NCI-H748 (cell line): ENCODE measurements around the gene B3GNT3.
A peak's percentile ranks its signal among the peaks of the same experiment; 100 is the strongest.
"Not testable (repeated sequence)": the region's sequence is repeated elsewhere in the genome, so short reads cannot be mapped to it uniquely, and the experiment has no call there.

ENCODE experiments used
- DNase-seq: peaks from one replicate; lab custom pipeline; 2025; ENCODE audit not compliant: unreplicated experiment; lab: John Stamatoyannopoulos, UW

B3GNT3 gene

GRCh38 chr19:17766543-17767131 is 28.3 kb upstream of the B3GNT3 start:
- DNase-seq, result peak; percentile 83

- no peak for DNase-seq
Observed at GRCh38 chr19:17767559-17767958, 27.4 kb upstream of the B3GNT3 start.

GRCh38 chr19:17770613-17771012 is 24.3 kb upstream of the B3GNT3 start:
- DNase-seq, result no peak

- no peak for DNase-seq
Observed at GRCh38 chr19:17772172-17772571, 22.8 kb upstream of the B3GNT3 start.

DNA sequence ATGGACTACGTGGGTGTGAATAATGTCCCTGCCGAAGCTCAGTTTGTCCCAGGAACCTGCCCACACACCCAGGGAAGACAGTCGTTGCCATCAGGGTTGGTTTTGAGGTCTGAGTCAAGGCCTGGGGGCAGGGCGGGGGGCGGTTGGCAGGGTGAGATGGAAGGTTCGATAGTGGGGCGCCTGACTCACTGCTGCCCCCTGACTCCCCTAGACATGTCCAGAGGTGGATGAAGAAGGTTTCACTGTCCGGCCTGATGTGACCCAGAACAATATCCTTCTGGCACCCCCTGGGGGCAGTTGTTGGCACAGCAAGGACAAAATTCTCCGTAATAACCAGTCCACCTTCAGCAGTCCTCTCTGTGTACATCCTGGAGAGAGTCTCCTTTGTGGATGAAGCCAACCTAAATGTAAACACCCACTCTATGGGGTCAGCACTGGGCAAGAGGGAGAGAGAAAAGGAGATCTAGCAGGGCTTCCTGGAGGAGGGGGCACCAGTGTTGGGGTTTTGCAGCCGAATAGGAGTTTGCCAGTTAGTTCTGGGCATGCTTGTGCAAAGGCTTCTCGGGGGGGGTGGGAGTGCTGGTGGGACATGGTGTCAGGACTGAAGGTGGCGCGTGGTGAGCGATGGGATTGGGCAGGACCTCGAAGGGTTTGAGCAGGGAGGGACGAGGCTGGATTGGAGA is 19.6 kb upstream of the B3GNT3 start:
- DNase-seq, result no peak

DNA sequence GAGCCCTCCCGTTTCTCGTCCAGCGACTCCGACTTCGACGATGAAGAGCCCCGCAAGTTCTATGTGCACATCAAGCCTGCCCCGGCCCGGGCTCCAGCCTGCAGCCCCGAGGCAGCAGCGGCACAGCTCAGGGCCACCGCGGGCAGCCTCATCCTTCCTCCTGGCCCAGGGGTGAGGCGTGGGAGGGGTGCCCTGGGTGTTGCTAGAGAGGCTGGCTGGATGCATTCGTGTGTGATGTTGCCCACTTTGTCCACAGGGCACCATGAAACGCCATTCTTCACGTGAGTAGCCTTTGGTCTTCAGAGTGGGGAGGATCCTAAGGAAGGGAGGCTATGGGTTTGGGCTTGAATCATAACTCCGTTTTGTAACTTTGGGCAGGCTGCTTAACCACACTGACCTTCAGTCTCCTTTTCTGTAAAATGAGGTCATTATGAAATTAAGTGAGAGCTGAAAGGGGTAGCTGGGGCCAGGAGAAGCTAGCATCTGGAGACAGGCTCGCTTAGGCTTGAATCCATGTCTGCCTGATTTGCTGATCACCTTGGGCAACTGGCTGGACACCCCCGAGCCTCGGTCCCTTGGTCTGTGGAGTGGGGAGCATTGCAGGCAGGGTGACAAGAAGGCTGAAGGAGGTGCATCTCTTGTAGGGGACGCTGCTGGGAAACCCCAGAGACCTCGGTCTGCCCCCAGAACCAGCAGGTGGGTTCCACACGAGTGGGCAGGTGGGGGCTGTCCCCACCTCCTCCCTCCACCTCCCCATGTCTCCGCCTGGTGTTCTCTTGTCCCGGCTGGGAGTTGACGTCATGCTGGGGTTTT is 18.7 kb upstream of the B3GNT3 start:
- DNase-seq, result no peak

- DNase-seq, result not testable (repeated sequence)
Observed at GRCh38 chr19:17777840-17778239, 17.1 kb upstream of the B3GNT3 start.

DNA sequence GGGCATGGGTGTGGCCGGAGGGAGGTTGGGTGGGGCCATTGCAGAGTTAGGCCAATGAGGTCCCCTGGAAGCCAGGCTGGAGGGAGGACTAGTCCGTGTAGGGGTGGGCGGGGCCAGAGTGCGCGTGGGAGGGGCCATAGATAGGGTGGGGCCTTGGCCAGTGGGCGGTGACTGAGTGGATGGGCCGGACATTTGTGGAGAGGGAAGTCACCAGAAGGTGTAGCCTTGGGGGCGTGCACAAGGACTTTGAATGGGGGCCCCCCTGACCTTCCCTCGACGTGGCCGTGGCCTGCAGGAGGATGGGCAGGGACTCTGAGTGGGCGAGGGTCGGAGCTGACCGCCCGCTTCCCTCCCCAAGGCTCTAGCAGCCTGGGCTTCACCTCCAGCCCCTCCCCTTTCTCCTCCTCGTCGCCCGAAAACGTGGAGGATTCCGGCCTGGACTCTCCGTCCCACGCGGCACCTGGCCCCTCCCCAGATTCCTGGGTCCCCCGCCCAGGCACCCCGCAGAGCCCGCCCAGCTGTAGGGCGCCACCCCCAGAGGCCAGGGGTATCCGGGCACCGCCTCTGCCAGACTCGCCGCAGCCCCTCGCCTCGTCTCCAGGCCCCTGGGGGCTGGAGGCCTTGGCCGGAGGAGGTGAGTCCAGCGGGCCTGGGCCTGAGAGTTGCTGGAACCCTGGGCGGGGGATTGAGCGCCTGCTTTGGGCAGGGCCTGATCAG is 16.5 kb upstream of the B3GNT3 start:
- peak; percentile 25 for DNase-seq

GRCh38 chr19:17778968-17779929 is 15.7 kb upstream of the B3GNT3 start:
- DNase-seq, result no peak

GRCh38 chr19:17780781-17781180 is 14.2 kb upstream of the B3GNT3 start:
- no peak for DNase-seq

DNA sequence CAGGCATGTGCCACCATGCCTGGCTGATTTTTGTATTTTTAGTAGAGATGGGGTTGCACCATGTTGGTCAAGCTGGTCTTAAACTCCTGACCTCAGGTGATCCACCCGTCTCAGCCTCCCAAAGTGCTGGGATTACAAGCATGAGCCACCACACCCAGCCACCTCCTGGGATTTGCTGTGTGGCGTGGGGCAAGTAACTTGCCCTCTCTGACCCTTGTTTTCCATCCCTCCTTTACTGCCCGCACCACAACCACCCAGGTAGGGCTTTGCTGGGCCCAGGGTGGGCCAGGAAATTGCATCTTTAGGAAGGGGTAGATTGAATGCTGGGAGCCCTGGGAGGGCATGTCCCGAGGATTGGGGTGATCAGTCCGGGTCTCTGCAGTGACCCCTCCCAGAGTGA is 11.2 kb upstream of the B3GNT3 start:
- not testable (repeated sequence) for DNase-seq

DNA sequence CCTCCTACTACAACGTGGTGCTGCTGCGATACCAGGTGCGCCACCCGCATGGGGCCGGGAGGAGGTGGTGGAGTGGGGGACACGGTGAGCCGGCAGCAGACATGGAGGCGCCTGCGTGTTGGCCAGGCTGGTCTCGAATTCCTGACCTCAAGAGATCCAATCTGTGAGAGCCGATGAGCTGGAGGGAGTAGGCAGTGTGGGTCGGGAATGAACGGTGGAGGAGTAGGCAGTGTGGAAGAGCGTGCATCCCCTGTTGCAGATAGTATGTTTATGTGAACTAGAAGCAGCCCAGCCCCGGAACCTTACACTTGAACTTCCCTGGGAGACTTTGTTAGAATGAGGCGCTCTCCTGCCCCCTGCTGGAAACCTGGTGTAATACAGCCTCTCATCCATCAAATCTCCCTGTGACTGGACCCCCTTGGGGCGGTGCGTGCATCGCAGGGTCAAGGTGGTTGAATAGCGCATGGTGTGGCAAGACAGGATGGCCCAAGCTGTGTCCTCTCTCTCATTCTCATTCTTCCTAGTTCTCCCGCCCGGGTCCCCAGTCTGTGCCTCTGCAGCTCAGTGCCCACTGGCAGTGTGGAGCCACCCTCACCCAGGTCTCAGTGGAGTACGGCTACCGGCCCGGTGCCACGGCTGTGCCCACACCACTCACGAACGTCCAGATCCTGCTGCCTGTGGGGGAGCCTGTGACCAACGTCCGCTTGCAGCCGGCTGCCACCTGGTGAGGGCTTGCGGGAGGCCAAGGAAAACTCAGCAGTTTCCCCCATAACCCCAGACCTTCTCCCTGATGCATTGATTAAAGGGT is 10.5 kb upstream of the B3GNT3 start:
- peak; percentile 49 for DNase-seq

- no peak for DNase-seq
Observed at GRCh38 chr19:17787274-17787913, 7.5 kb upstream of the B3GNT3 start.

- DNase-seq, result no peak
Observed at GRCh38 chr19:17788632-17789031, 6.3 kb upstream of the B3GNT3 start.

DNA sequence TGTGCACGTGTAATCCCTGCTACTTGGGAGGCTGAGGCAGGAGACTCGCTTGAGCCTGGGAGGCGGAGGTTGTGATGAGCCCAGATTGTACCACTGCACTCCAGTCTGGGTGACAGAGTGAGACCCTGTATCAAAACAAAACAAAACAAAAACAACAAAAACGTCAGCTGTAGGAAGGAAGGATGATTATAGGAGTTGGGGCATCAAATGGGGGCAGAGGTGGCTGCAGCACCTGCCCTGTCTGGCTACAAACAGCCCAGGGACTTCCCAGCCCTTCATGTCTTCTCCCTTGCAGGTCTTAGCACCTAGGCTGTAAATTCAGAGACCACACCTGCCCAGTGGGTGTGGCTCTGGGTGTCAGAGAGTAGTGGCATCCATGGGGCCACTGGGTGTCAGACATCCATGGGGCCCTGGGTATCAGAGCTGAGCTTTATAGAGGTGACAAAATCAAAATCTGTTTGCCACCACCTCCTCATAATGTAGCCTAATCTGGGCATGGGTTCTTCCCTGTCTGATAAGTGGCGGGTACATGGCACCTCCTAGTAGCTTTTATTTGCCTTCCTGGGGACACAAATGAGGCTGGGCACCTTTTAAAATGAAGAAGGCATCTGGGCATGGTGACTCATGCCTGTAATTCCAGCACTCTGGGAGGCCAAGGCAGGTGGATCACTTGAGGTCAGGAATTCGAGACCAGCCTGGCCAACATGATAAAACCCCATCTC is 4.7 kb upstream of the B3GNT3 start:
- DNase-seq, result no peak

GRCh38 chr19:17794412-17794730 is 567 bp upstream of the B3GNT3 start:
- no peak for DNase-seq

DNA sequence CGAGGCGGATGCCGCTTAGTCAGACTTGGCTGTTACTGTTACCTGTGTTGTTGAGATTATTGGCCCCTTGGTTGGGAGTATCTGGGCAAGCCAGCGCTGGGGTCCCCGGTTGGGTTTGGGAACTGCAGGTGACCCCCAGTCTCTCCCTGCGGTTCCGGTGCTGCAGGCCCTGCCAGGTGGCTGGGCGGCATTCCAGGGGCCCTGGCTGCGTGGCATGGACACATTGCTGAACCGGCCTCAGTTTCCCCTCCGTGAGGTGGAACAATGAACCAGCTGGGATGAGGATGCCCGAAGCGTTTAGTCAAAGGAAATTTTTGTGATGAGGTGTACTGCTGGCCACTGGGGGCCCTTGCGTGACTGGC is 538 bp downstream of the B3GNT3 start:
- DNase-seq, result no peak

DNA sequence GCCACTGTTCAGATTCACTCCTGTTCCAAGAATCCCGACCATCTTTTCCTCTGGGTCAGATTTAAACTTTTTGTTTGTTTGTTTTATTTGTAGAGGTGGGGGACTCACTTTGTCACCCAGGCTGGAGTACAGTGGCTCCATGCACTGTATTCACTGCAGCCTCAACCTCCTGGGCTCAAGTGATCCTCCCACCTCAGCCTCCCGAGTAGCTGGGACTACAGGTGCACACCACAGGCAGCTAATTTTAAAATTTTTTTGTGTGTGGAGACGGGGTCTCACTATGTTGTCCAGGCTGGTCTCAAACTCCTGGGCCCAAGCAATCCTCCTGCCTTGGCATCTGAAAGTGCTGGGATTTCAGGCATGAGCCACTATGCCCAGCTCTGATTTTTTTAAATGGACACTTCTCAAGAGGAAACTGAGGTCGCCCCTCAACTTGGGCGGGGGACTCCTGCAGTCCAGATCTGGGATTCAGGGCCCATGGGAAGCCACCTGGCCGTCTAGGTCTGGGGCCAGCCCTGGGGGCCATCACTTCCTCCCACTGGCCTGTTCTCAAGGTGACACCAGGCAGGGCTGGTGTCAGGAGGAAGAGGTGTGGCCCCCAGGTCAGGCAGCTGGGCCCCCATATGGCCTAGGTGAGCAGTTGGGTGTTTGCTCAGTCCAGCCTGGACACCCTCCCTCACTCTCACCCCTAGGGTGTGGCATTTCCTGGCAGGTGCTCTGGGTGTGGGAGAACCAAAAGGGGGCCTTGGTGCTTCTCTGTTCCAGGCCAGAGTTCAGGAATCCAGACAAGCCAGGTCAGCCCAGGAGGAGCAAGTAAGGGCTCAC is 1.3 kb downstream of the B3GNT3 start:
- no peak for DNase-seq
